Middle frontal gyrus (tissue), 1 donor: ENCODE data around the gene METRNL.
"Not testable (repeated sequence)": the region's sequence is repeated elsewhere in the genome, so short reads cannot be mapped to it uniquely, and the experiment has no call there.

Experiments
- DNase-seq: peaks from one replicate; pipeline ENCODE4 v3.0.0-alpha.2; 2015; ENCODE audit warnings: low spot score; ENCODE audit errors: extremely low spot score

The METRNL gene

DNA sequence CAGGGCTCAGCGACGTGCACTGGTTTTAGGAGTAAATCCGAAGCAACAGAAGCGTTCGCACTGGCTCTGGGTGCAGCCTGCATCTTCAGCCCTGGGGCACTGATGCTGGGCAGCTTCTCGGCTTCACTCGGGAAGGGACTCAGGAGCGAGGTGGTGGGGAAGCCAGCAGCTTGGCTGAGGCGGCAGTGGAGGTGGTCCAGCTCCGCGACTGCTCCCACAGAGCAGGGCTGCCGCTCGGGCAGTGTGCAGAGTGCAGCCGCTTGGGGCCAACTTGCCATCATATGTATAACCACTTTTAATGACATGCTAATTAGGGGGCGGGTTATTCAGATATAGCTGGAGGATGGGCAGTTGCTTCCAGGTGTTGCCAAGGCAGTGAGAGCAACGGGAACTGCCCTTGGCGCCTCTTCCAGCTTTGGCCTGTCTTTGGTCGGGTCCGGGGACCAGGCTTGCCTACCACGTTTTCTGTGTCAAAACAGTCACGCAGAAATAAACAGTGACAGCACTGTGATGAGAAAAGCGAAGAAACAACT lies 26.7 kb downstream of the METRNL start:
- DNase-seq: no peak

- no peak for DNase-seq
Observed at GRCh38 chr17:83106913-83107655, 27.7 kb downstream of the METRNL start.

DNA sequence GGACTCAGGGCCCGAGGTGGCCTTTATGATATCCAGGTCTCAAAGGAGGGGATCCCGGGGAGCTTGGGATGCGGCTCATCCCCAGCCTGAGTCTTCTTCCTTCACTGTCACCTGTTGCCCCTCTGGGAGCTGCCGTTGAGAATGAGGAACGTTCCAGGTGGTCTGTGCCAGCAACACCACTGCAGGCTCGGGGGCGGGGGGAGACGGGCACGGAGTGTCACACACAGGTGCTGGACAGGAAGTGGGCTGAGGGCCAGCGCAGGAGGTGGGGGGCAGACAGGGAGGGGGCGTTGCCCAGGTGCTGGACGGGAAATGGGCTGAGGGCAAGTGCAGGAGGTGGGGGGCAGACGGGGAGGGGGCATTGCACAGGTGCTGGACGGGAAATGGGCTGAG lies 28.2 kb downstream of the METRNL start:
- no peak for DNase-seq

DNA sequence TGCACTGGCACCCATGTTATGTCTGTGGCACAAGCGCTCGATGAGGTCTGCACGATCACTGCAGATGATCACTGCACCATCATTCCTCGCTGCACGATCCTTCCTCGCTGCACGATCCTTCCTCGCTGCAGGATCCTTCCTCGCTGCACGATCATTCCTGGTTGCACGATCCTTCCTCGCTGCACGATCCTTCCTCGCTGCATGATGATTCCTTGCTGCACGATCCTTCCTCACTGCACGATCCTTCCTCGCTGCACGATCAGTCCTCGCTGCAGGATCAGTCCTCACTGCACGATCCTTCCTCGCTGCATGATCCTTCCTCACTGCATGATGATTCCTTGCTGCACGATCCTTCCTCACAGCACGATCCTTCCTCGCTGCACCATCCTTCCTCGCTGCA lies 29.3 kb downstream of the METRNL start:
- DNase-seq: no peak

- no peak for DNase-seq
Observed at GRCh38 chr17:83109386-83109785, 30.0 kb downstream of the METRNL start.

GRCh38 chr17:83109793-83110645 lies 30.6 kb downstream of the METRNL start:
- DNase-seq: no peak

DNA sequence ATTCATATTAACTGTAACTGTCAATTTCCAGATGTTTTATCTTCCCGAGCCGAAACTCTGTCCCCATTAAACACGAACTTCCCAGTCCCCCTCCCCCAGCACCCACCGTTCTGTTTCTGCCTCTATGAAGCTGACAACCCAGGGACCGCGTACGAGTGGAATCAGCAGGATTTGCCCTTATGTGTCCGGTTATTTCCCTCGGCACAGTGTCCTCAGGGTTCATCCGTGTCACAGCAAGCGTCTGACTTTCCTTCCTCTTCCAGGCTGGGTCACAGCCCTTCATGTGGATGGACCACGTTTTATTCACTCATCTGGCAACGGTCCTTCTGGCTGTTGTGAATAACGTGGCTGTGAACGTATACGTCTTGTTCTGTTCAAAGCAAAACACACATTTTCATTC lies 31.3 kb downstream of the METRNL start:
- no peak for DNase-seq

DNA sequence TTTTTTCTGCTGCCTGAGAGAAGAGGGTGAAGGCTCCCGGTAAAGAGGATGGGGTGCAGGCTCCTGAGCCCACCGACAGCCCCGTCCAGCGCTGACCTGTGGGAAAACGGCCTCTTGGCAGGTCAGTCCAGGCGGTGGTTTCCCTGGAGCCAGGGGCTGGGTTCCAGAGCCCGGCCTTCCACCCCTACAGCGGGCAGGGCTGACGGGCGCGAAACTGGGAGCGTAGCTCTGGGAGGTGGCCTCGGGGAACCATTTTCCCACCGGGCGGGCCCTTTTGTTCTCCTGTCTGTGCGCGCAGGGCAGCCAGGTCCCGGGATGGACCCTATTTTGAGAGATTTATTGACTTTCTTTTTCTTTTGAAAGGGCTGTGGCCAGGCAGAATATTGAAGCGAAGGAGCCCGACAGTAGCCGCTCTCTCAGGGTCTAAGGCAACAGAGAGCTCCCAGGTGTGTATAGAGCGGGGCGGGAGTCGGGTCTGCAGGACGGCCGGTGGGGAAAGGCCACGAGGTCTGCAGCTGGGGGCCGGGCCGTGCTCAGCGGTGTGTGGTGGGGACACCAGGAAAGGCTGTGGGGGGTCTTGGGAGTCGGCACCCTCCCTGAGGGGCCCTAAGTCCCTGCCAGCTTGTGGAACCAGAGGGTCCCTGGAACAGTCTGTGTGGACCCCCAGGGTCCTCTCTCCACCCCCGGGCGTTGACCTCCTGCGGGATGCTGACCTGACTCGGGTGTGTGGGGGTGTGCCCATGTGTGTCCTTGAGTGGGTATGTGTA lies 32.3 kb downstream of the METRNL start:
- DNase-seq: no peak

GRCh38 chr17:83113381-83113780 lies 34.0 kb downstream of the METRNL start:
- DNase-seq: no peak

- DNase-seq: no peak
Observed at GRCh38 chr17:83113792-83114191, 34.4 kb downstream of the METRNL start.

- no peak for DNase-seq
Observed at GRCh38 chr17:83114706-83115105, 35.3 kb downstream of the METRNL start.

DNA sequence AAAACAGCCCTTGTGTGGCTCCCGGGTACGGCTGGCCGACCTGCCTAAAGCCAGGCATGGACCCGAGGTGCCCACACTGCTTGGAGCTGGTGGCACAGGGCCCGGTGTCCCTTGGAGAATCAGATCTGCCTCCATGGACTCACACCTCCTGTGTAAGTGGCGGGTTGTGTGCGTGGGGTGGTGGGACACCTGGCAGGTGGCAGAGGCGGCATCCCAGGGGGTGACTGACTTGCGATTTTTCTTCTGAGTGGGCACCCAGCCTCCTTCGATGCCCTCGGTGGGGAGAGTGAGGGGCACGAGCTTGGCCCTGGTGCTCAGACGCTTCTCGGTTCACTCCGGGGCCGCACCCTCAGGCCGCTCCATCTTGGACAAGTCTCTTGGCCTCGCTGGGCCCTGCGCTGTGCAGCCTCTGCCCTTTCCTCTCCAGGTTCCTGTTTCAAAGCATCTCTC lies 35.8 kb downstream of the METRNL start:
- no peak for DNase-seq

GRCh38 chr17:83115832-83116231 lies 36.4 kb downstream of the METRNL start:
- DNase-seq: no peak

- no peak for DNase-seq
Observed at GRCh38 chr17:83116311-83116771, 36.9 kb downstream of the METRNL start.

DNA sequence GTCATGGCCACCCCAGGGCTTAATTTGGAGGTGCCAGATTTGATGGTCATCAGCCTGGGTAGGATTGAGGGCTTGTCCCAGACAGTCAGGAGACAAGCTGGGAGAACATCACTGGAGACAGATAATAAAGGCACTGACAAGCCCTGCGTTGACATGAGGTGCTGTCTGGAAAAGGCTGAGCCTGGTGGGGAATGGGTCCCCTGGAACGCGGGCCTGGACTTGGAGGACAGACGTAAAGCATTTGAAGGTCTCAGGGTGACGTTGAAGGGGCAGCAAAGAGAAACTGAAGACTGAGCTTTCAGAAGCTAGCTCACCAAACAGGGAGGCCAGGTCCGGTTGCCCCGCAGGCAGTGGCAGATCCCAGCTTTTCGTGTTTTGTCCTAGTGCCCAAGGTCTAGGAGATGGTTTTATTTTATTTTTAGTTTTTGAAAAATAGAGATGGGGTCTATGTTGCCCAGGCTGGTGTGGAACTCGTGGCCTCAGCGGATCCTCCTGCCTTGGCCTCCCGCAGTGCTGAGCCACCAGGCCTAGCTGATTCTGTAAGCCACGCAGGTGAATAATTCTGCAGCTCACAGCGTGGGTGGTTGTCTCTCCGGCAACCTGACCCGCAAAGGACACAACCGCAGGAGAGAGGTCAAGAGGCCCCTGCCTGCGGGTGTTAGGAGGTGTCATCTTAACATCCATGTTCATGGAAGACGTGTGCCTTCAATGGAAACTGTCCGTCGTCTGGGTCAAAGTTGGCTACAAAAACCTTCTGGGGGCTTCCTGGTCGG lies 37.6 kb downstream of the METRNL start:
- no peak for DNase-seq

DNA sequence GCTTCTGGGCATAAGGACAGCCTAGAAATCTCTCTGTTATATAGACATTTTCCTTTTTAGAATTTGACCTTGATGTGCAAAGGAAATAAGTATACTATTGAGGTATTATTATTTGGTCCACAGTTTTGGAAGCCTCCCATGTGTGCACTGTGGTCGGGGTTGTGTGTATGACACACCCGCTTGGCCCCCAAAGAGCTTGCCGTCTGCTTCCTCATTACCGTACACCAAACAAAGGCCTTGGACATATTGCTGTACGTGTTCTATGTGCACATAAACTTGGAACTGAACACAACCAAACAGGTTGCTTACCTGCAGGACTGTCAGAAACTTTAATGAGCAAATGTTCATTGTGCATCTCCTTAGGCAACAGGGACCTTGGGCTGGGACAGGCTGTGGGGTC lies 38.2 kb downstream of the METRNL start:
- DNase-seq: no peak

- no peak for DNase-seq
Observed at GRCh38 chr17:83118071-83118841, 38.8 kb downstream of the METRNL start.

DNA sequence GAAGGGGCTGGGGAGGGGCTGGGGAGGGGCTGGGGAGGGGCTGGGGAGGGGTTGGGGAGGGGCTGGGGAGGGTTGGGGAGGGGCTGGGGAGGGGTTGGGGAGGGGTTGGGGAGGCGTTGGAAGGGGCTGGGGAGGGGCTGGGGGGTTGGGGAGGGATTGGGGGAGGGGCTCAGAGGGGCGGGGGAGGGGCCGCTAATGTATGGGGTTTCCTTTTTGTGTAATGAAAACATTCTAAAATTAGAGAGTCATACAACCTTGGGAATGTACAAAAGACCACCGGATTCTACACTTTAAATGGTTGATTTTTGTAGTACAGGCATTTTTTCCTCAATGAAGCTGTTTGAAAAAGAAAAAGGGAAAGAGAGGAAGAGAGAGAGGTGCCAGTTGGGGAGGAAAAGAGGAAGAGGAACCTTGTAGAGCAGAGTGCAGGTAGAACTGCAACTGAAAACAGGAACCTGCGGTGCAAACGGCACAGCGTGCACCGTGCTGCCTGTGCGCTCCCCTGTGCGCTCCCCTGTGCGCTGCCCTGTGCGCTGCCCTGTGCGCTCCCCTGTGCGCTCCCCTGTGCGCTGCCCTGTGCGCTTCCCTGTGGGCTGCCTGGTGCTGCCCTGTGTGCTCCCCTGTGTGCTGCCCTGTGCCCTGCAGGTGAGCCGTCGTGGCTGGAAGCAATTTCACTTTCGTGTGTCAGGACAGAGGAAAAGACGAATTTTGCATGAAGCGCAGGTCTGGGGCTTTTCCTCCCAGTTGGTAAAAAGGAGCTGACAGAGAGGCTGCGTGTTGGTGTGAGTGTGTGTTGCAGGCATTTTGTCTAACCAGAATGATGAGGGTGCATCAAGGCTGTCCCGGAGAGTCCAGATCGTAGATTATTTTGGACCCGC lies 40.8 kb downstream of the METRNL start:
- no peak for DNase-seq

DNA sequence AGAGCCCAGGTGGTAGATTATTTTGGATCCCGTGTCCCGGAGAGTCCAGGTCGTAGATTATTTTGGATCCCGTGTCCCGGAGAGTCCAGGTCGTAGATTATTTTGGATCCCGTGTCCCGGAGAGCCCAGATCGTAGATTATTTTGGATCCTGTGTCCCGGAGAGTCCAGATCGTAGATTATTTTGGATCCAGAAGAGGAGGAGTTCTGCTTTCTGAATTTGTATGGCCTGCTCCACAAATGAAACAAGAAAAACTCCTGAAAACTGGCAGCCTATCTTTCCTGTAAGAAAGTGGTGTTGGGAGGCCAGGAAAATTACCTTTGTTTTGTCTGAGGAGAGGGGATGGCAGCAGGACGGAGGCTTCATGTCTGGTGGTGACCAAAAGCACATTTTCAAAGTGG lies 42.1 kb downstream of the METRNL start:
- DNase-seq: not testable (repeated sequence)
